ENCODE results near the gene AP3M1.

AP3M1 gene

GRCh38 chr10:74081192-74081803 lies 69.3 kb downstream of the AP3M1 start:
- TF ChIP-seq CTCF (conservative IDR thresholded peaks at IDR 0.05; ENCODE audit: low read length): peak; percentile 86
- peak; percentile 55 for DNase-seq (ENCODE audit: low read depth)
- no peak overlapping the region for H3K4me3 ChIP-seq (ENCODE audit: low read length)

- DNase-seq (ENCODE audit: low read depth): no peak
- H3K4me3 ChIP-seq (ENCODE audit: low read length): no peak overlapping the region
- TF ChIP-seq CTCF (conservative IDR thresholded peaks at IDR 0.05; ENCODE audit: low read length): no peak
These were observed 70.6 kb downstream of the AP3M1 start for GRCh38 chr10:74079936-74080590.

- no peak overlapping the region for H3K4me3 ChIP-seq (ENCODE audit: low read length)
- peak; percentile 36 for DNase-seq (ENCODE audit: low read depth)
- no peak for TF ChIP-seq CTCF (conservative IDR thresholded peaks at IDR 0.05; ENCODE audit: low read length)
These were observed 71.3 kb downstream of the AP3M1 start for GRCh38 chr10:74079028-74079935.

GRCh38 chr10:74078037-74078436 lies 72.6 kb downstream of the AP3M1 start:
- peak; percentile 33 for DNase-seq (ENCODE audit: low read depth)
- no peak for TF ChIP-seq CTCF (conservative IDR thresholded peaks at IDR 0.05; ENCODE audit: low read length)
- H3K4me3 ChIP-seq (ENCODE audit: low read length): no peak overlapping the region

GRCh38 chr10:74077416-74077815 lies 73.2 kb downstream of the AP3M1 start:
- H3K4me3 ChIP-seq (ENCODE audit: low read length): no peak overlapping the region
- DNase-seq (ENCODE audit: low read depth): no peak
- TF ChIP-seq CTCF (conservative IDR thresholded peaks at IDR 0.05; ENCODE audit: low read length): no peak

- TF ChIP-seq CTCF (conservative IDR thresholded peaks at IDR 0.05; ENCODE audit: low read length): no peak
These were observed 73.7 kb downstream of the AP3M1 start for GRCh38 chr10:74076961-74077360.

More at GRCh38 chr10:74076961-74077360, 73.7 kb downstream of the AP3M1 start:
- H3K4me3 ChIP-seq (ENCODE audit: low read length): no peak overlapping the region
- DNase-seq (ENCODE audit: low read depth): no peak
